ENCODE results near the gene RNF13.
"Not testable (repeated sequence)": the region's sequence is repeated elsewhere in the genome, so short reads cannot be mapped to it uniquely, and the experiment has no call there.

RNF13 gene

GRCh38 chr3:149958171-149958796 lies 145.3 kb downstream of the RNF13 start:
- no peak overlapping the region for H3K4me3 Mint-ChIP-seq
- H3K27ac Mint-ChIP-seq = no peak overlapping the region
- peaks cover 13% of the 10 kb centered on the region for H3K36me3 Mint-ChIP-seq (ENCODE audit: low read depth)
- no peaks in the 10 kb centered on the region for H3K9me3 Mint-ChIP-seq
- no peaks in the 10 kb centered on the region for H3K27me3 Mint-ChIP-seq
- peaks cover 19% of the 10 kb centered on the region for H3K4me1 Mint-ChIP-seq (ENCODE audit: low read depth)

- Mint-ChIP-seq H3K9me3 (no peaks in the 10 kb centered on the region), H3K27ac (no peak overlapping the region), H3K27me3 (no peaks in the 10 kb centered on the region), H3K36me3 (ENCODE audit: low read depth) (peaks cover 12% of the 10 kb centered on the region), H3K4me1 (ENCODE audit: low read depth) (peaks cover 10% of the 10 kb centered on the region), H3K4me3 (no peak overlapping the region)
Measured at GRCh38 chr3:149959443-149959842, 146.4 kb downstream of the RNF13 start.

GRCh38 chr3:149963485-149963884 lies 150.5 kb downstream of the RNF13 start:
- no peaks in the 10 kb centered on the region for H3K4me1 Mint-ChIP-seq (ENCODE audit: low read depth)
- H3K27me3 Mint-ChIP-seq = no peaks in the 10 kb centered on the region
- no peak overlapping the region for H3K4me3 Mint-ChIP-seq
- no peak overlapping the region for H3K27ac Mint-ChIP-seq
- H3K9me3 Mint-ChIP-seq = no peaks in the 10 kb centered on the region
- H3K36me3 Mint-ChIP-seq (ENCODE audit: low read depth) = peaks cover 9% of the 10 kb centered on the region

GRCh38 chr3:149964291-149964690 lies 151.3 kb downstream of the RNF13 start:
- Mint-ChIP-seq H3K27me3 (peaks cover 5% of the 10 kb centered on the region), H3K4me3 (no peak overlapping the region), H3K36me3 (ENCODE audit: low read depth) (peaks cover 8% of the 10 kb centered on the region), H3K27ac (no peak overlapping the region), H3K4me1 (ENCODE audit: low read depth) (peaks cover 3% of the 10 kb centered on the region), H3K9me3 (no peaks in the 10 kb centered on the region)

- no peaks in the 10 kb centered on the region for H3K9me3 Mint-ChIP-seq
- H3K4me3 Mint-ChIP-seq = no peak overlapping the region
- peaks cover 8% of the 10 kb centered on the region for H3K27me3 Mint-ChIP-seq
- H3K4me1 Mint-ChIP-seq (ENCODE audit: low read depth) = peaks cover 9% of the 10 kb centered on the region
- peaks cover 5% of the 10 kb centered on the region for H3K36me3 Mint-ChIP-seq (ENCODE audit: low read depth)
- no peak overlapping the region for H3K27ac Mint-ChIP-seq
Measured at GRCh38 chr3:149965278-149965677, 152.3 kb downstream of the RNF13 start.

- no peak overlapping the region for H3K4me3 Mint-ChIP-seq
- no peak overlapping the region for H3K27ac Mint-ChIP-seq
- peaks cover 17% of the 10 kb centered on the region for H3K4me1 Mint-ChIP-seq (ENCODE audit: low read depth)
- H3K27me3 Mint-ChIP-seq = peaks cover 17% of the 10 kb centered on the region
- H3K9me3 Mint-ChIP-seq = no peaks in the 10 kb centered on the region
- H3K36me3 Mint-ChIP-seq (ENCODE audit: low read depth) = no peaks in the 10 kb centered on the region
Measured at GRCh38 chr3:149967086-149967685, 154.2 kb downstream of the RNF13 start.

- Mint-ChIP-seq H3K4me1 (ENCODE audit: low read depth) (peaks cover 17% of the 10 kb centered on the region), H3K27me3 (peaks cover 23% of the 10 kb centered on the region)
Measured at GRCh38 chr3:149968216-149968615, 155.2 kb downstream of the RNF13 start.

GRCh38 chr3:149969110-149969939 lies 156.3 kb downstream of the RNF13 start:
- Mint-ChIP-seq H3K4me1 (ENCODE audit: low read depth) (peaks cover 17% of the 10 kb centered on the region), H3K9me3 (no peaks in the 10 kb centered on the region), H3K36me3 (ENCODE audit: low read depth) (no peaks in the 10 kb centered on the region), H3K4me3 (peak overlapping the region; percentile 85), H3K27me3 (peaks cover 34% of the 10 kb centered on the region), H3K27ac (peak overlapping the region; percentile 71)

More at GRCh38 chr3:149968216-149968615, 155.2 kb downstream of the RNF13 start:
- H3K4me3 Mint-ChIP-seq = no peak overlapping the region
- H3K27ac Mint-ChIP-seq = peak overlapping the region; percentile 31
- H3K36me3 Mint-ChIP-seq (ENCODE audit: low read depth) = no peaks in the 10 kb centered on the region
- no peaks in the 10 kb centered on the region for H3K9me3 Mint-ChIP-seq

- peak overlapping the region; percentile 71 for H3K27ac Mint-ChIP-seq
- H3K4me3 Mint-ChIP-seq = peak overlapping the region; percentile 85
- no peaks in the 10 kb centered on the region for H3K36me3 Mint-ChIP-seq (ENCODE audit: low read depth)
- peaks cover 17% of the 10 kb centered on the region for H3K4me1 Mint-ChIP-seq (ENCODE audit: low read depth)
- no peaks in the 10 kb centered on the region for H3K9me3 Mint-ChIP-seq
- H3K27me3 Mint-ChIP-seq = peaks cover 42% of the 10 kb centered on the region
Measured at GRCh38 chr3:149969940-149970715, 157.1 kb downstream of the RNF13 start.

- H3K27ac Mint-ChIP-seq = peak within 1 kb of the TSS; percentile 71
- no peaks in the 10 kb centered on the region for H3K36me3 Mint-ChIP-seq (ENCODE audit: low read depth)
- H3K27me3 Mint-ChIP-seq = peaks cover 49% of the 10 kb centered on the region
- H3K9me3 Mint-ChIP-seq = no peaks in the 10 kb centered on the region
- H3K4me3 Mint-ChIP-seq = peak within 1 kb of the TSS; percentile 85
- peaks cover 17% of the 10 kb centered on the region for H3K4me1 Mint-ChIP-seq (ENCODE audit: low read depth)
Measured at GRCh38 chr3:149970716-149971402, 157.8 kb downstream of the RNF13 start, which contains the start of gene PFN2. Gene PFN2 (minus strand): TSS chr3:149970895. CDS start chr3:149970856, 39 bp downstream.

- Mint-ChIP-seq H3K27ac (peak overlapping the region; percentile 49), H3K4me1 (ENCODE audit: low read depth) (peaks cover 17% of the 10 kb centered on the region), H3K36me3 (ENCODE audit: low read depth) (no peaks in the 10 kb centered on the region), H3K4me3 (peak overlapping the region; percentile 85), H3K9me3 (no peaks in the 10 kb centered on the region), H3K27me3 (peaks cover 54% of the 10 kb centered on the region)
Measured at GRCh38 chr3:149971403-149972075, 158.5 kb downstream of the RNF13 start.

- H3K4me1 Mint-ChIP-seq (ENCODE audit: low read depth) = peaks cover 8% of the 10 kb centered on the region
- no peak overlapping the region for H3K27ac Mint-ChIP-seq
- no peak overlapping the region for H3K4me3 Mint-ChIP-seq
- peaks cover 56% of the 10 kb centered on the region for H3K27me3 Mint-ChIP-seq
- no peaks in the 10 kb centered on the region for H3K9me3 Mint-ChIP-seq
- H3K36me3 Mint-ChIP-seq (ENCODE audit: low read depth) = no peaks in the 10 kb centered on the region
Measured at GRCh38 chr3:149975919-149976318, 162.9 kb downstream of the RNF13 start.

GRCh38 chr3:149977386-149977785 lies 164.4 kb downstream of the RNF13 start:
- H3K4me1 Mint-ChIP-seq (ENCODE audit: low read depth) = no peaks in the 10 kb centered on the region
- H3K27ac Mint-ChIP-seq = no peak overlapping the region
- no peaks in the 10 kb centered on the region for H3K9me3 Mint-ChIP-seq
- H3K27me3 Mint-ChIP-seq = peaks cover 46% of the 10 kb centered on the region
- no peaks in the 10 kb centered on the region for H3K36me3 Mint-ChIP-seq (ENCODE audit: low read depth)
- no peak overlapping the region for H3K4me3 Mint-ChIP-seq

- peaks cover 13% of the 10 kb centered on the region for H3K27me3 Mint-ChIP-seq
- H3K9me3 Mint-ChIP-seq; H3K27ac Mint-ChIP-seq; H3K36me3 Mint-ChIP-seq (ENCODE audit: low read depth); H3K4me3 Mint-ChIP-seq; H3K4me1 Mint-ChIP-seq (ENCODE audit: low read depth): not testable (repeated sequence)
Measured at GRCh38 chr3:149981979-149982378, 169.0 kb downstream of the RNF13 start.

Measured in stimulated activated naive CD8-positive, alpha-beta T cell treated with anti-CD3 and anti-CD28 coated beads, Interleukin-15, Interleukin-2, amounts not matched to agents 100 ng/mL and 50 ng/mL, for 24 hours (primary cell).